ENCODE data around the gene FADS1.

The FADS1 gene

DNA sequence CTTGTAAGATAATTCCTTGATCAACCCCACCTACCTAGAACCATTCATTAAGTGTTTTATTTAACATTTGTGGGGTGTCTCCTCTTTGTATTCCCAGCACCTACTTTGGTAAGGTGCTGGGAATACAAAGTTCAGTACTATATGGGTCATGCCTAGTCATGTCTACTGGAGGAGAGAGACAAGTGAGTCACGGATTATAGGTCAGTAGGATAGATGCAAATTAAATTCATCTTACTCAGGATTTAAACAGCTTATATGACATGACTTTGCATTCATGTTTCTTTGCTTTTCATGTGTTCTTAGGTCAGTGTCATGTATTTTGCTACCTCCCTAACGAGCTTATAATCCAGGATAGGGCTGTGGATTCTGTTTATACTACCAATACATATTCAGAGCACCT is 3.4 kb upstream of the FADS1 start:
- TF ChIP-seq, protein P1, sequence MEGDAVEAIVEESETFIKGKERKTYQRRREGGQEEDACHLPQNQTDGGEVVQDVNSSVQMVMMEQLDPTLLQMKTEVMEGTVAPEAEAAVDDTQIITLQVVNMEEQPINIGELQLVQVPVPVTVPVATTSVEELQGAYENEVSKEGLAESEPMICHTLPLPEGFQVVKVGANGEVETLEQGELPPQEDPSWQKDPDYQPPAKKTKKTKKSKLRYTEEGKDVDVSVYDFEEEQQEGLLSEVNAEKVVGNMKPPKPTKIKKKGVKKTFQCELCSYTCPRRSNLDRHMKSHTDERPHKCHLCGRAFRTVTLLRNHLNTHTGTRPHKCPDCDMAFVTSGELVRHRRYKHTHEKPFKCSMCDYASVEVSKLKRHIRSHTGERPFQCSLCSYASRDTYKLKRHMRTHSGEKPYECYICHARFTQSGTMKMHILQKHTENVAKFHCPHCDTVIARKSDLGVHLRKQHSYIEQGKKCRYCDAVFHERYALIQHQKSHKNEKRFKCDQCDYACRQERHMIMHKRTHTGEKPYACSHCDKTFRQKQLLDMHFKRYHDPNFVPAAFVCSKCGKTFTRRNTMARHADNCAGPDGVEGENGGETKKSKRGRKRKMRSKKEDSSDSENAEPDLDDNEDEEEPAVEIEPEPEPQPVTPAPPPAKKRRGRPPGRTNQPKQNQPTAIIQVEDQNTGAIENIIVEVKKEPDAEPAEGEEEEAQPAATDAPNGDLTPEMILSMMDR (IDR thresholded peaks at IDR 0.05; ENCODE audit: low read depth, low read length, poor library complexity, severe bottlenecking), result no peak
- TF ChIP-seq EZH2phosphoT487 (IDR thresholded peaks at IDR 0.05; ENCODE audit: borderline replicate concordance, low read length), result no peak
- no peak overlapping the region for H3K4me3 ChIP-seq (ENCODE audit: low read length)
- H3K27ac ChIP-seq (ENCODE audit: low read depth, low read length), result no peak overlapping the region
- no peaks in the 10 kb centered on the region for H3K9me3 ChIP-seq (ENCODE audit: control insufficient read depth, insufficient read depth, low read length)
- H3K79me2 ChIP-seq (ENCODE audit: control insufficient read depth, low read length), result peaks cover 19% of the 10 kb centered on the region
- peaks cover 14% of the 10 kb centered on the region for H3K4me1 ChIP-seq (ENCODE audit: control insufficient read depth, low read length)
- H4K20me1 ChIP-seq (ENCODE audit: control insufficient read depth, insufficient read depth, low read depth, low read length), result no peaks in the 10 kb centered on the region
- peaks cover 12% of the 10 kb centered on the region for H3K36me3 ChIP-seq (ENCODE audit: control insufficient read depth, low read length)
- H3K9me2 ChIP-seq (replicated peaks; ENCODE audit: control insufficient read depth, low read length), result no peaks in the 10 kb centered on the region
- H3F3A ChIP-seq (ENCODE audit: control insufficient read depth, insufficient read depth), result peaks cover 21% of the 10 kb centered on the region
- H3K4me2 ChIP-seq (ENCODE audit: low read length), result no peak overlapping the region
- no peaks in the 10 kb centered on the region for H3K27me3 ChIP-seq (ENCODE audit: control insufficient read depth, low read length)

DNA sequence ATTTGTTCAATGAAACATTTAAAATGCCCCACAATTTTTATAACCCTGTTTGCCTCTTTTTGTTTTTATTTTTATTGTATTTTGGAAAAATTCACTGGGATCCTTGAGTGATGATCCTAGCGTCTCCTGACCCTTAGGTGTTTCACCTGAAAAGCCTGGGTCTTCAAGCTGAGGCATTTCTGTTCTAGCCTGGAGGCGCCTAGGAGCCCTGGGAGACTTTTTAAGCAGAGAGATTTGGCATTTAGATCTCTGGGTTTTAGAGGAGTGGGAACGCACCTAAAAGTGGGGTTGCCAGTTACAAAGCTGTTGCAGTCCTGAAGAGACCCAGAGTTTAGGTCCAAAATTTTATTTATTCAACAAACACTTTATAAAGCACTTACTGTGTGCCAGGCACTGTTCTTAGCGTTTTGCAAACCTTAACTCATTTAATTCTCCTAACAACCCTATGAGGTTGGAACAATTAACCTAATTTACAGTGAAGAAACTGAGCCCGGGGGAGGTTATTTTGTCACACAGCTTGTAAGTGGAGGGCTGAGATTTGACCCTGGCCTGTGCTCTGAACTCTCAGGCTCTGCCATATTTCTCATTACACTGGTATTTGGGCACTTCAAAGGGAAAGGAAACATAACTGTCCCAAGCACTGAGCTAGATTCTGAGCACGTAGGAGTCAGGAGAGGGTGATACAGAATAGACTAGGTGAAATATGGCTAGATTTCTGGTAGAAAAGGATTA is 834 bp upstream of the FADS1 start:
- peak overlapping the region; percentile 19 for H3K27ac ChIP-seq (ENCODE audit: low read depth, low read length)
- TF ChIP-seq, protein P1 (IDR thresholded peaks at IDR 0.05; ENCODE audit: low read depth, low read length, poor library complexity, severe bottlenecking), result no peak
- TF ChIP-seq EZH2phosphoT487 (IDR thresholded peaks at IDR 0.05; ENCODE audit: borderline replicate concordance, low read length), result no peak
- H3K9me2 ChIP-seq (replicated peaks; ENCODE audit: control insufficient read depth, low read length), result no peaks in the 10 kb centered on the region
- H3K36me3 ChIP-seq (ENCODE audit: control insufficient read depth, low read length), result peaks cover 35% of the 10 kb centered on the region
- H4K20me1 ChIP-seq (ENCODE audit: control insufficient read depth, insufficient read depth, low read depth, low read length), result no peaks in the 10 kb centered on the region
- no peaks in the 10 kb centered on the region for H3K9me3 ChIP-seq (ENCODE audit: control insufficient read depth, insufficient read depth, low read length)
- H3K4me2 ChIP-seq (ENCODE audit: low read length), result peak overlapping the region; percentile 92
- H3K4me1 ChIP-seq (ENCODE audit: control insufficient read depth, low read length), result peaks cover 25% of the 10 kb centered on the region
- H3K27me3 ChIP-seq (ENCODE audit: control insufficient read depth, low read length), result no peaks in the 10 kb centered on the region
- H3F3A ChIP-seq (ENCODE audit: control insufficient read depth, insufficient read depth), result peaks cover 19% of the 10 kb centered on the region
- H3K79me2 ChIP-seq (ENCODE audit: control insufficient read depth, low read length), result peaks cover 42% of the 10 kb centered on the region
- peak overlapping the region; percentile 92 for H3K4me3 ChIP-seq (ENCODE audit: low read length)

DNA sequence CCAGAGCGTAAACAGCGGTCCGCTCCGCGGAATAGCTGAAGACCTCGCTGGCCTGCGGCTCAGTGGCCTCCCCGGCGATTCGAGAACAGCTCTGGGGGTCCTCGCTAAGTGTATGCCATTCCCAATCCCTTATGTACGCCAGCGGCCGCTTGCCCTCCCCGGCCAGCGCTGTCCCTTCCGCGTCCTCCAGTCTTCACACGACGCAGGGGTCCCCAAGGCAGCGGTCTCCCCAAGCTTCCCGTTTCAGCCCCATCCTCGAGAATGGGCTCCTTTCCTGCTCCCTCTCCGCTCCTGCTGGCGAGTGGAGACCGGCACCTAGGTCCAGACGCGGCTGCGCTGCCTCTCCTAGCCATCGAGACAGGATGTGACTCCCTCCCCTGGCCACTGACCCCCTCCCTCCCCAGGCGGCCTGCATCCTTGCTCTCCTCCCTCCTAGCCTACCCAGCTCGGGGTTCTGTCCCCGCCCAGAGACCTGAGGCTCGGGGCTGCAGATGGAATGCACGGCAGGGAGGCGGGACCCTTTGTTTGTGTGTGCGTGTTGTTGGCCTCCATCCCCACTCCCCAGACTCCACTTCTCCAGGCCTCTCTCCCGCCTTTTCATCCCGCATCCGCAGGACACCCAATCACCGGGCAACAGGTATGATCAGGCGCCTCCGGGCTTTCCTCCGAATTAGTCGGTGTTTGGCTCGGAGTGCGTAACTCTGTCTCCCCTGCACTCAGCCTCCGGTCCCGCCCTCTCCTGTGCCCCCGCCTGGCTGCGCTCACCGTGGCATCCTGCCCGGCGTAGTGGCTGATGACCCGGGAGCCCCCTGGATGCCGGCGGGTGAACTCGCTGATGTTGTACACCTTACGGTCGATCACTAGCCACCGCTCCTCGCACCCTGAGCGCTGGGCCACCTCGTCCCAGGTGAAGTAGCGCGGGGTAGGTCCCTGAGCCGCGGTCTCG is 740 bp downstream of the FADS1 start:
- no peak for TF ChIP-seq EZH2phosphoT487 (IDR thresholded peaks at IDR 0.05; ENCODE audit: borderline replicate concordance, low read length)
- TF ChIP-seq, protein P1 (IDR thresholded peaks at IDR 0.05; ENCODE audit: low read depth, low read length, poor library complexity, severe bottlenecking), result no peak
- H3K9me2 ChIP-seq (replicated peaks; ENCODE audit: control insufficient read depth, low read length), result no peaks in the 10 kb centered on the region
- H3K27ac ChIP-seq (ENCODE audit: low read depth, low read length), result peak overlapping the region; percentile 87
- no peaks in the 10 kb centered on the region for H3K27me3 ChIP-seq (ENCODE audit: control insufficient read depth, low read length)
- H3K4me2 ChIP-seq (ENCODE audit: low read length), result peak overlapping the region; percentile 92
- H3K36me3 ChIP-seq (ENCODE audit: control insufficient read depth, low read length), result peaks cover 50% of the 10 kb centered on the region
- no peaks in the 10 kb centered on the region for H3K9me3 ChIP-seq (ENCODE audit: control insufficient read depth, insufficient read depth, low read length)
- peaks cover 16% of the 10 kb centered on the region for H3F3A ChIP-seq (ENCODE audit: control insufficient read depth, insufficient read depth)
- H3K4me3 ChIP-seq (ENCODE audit: low read length), result peak overlapping the region; percentile 92
- peaks cover 46% of the 10 kb centered on the region for H3K79me2 ChIP-seq (ENCODE audit: control insufficient read depth, low read length)
- H3K4me1 ChIP-seq (ENCODE audit: control insufficient read depth, low read length), result peaks cover 25% of the 10 kb centered on the region
- H4K20me1 ChIP-seq (ENCODE audit: control insufficient read depth, insufficient read depth, low read depth, low read length), result no peaks in the 10 kb centered on the region
